Stimulated activated CD4-positive, alpha-beta T cell treated with anti-CD3 and anti-CD28 coated beads, Interleukin-15, amount 100 ng/mL, for 1 hour (primary cell): ENCODE results near the gene FAM193B.

Experiments
- DNase-seq, 2 donors: peaks; one replicate each; pipeline ENCODE4 v3.0.0-alpha.2; 2020; ENCODE audit warnings: low read depth in 1 of 2, low spot score in 1 of 2

FAM193B gene

DNA sequence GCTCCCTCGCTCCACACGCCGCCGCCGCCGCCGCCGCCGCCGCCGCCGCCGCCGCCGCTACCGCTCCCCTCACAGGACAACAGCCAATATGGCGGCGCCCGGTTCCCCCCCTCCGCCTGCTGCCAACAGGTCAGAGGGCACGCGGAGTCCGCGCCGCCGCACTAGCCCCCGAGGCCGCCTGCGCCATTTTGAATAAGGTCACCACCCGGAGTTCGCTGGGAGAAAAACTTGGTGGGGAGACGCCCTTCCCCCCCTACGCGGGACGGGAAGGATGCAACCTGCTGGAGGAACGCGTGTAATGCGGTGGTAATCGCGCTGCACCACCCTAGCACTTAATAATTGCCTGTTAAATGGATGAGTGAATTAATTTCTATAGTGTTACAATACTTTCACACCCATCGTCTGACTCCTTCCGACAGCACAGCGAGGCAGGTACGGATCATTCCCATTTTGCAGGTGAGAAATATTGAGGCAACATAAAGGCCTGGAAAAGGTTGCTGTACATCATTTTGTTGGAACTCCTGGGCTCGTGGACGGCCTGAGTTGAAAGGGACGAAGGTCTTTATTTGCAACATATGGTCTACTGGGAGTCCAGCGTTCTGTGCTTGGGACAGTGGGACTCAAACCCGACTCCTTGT is at the start of gene FAM193B:
TSS of gene FAM193B (minus strand) at position 90 of the 638 bp plus-strand sequence. CDS start 105 bp downstream, outside the sequence.
- DNase-seq, result peak; percentile 91 to 95

DNA sequence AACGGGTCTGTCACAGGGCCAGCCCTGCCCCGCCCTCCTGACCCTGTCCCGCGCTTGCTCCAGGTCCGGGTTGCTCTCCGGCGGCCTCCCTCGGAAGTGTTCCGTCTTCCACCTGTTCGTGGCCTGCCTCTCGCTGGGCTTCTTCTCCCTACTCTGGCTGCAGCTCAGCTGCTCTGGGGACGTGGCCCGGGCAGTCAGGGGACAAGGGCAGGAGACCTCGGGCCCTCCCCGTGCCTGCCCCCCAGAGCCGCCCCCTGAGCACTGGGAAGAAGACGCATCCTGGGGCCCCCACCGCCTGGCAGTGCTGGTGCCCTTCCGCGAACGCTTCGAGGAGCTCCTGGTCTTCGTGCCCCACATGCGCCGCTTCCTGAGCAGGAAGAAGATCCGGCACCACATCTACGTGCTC is 49.8 kb upstream of the FAM193B start:
- no peak for DNase-seq

GRCh38 chr5:177603631-177604030 is 49.3 kb upstream of the FAM193B start:
- DNase-seq, result no peak

DNA sequence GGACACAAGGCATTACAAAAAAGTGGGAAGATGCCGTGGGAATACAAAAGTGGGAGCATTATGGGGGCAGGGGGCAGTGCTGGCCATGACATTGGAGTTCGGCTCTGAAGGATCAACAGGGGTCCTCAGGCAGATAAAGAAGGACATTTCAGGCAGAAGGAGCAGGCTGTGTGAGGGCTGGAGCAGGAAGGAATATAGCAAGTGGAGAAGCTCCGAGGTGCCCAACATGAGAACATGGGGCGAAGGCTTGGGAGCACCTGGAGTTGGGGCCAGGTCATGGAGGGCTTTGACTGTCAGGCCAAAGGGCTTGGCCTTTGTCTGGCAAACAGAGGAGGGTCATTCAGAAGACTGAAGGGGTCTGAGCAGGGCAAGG is 48.1 kb upstream of the FAM193B start:
- no peak for DNase-seq

DNA sequence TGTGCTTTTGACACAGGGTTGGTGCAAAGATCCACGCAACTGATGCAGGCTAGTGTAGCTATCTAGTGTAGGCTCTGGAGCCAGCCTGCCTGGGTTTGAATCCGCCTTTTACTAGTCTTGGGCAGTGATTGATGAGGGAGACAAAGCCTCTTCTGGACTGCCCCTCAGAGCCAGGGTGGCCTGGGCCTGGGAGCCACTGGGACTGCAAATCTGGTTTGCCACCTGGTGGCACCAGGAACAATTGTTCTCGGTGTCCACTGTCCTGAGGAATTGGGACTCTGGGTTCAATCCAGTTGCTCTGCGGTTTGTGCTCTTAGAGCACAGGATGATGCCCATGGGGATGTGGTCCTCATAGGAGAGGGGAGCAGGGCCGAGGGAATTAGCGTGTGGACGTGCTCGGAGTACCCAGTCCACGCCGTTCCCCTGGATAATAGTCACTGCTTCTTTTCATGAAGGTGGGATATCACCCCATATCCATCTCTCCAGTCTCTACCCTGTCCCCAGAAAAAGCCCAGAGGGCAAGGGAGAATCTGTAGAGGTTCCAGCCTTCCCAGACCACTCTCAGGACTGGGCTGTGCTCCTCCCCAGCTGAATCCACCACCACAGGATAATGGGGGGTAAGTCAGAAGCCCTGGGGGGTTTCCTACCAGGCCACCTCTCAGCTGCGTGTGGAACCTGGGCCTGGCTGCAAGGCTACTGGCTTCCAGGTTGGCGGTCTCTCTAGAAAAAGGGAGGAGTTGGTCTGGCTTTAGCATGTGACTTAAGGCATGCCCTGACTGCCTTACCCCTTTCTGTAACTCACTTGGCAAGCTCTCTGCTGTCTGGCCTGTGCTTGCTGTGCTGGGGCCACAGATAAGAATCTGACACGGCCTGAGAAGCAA is 47.5 kb upstream of the FAM193B start:
- no peak for DNase-seq

- no peak for DNase-seq
Measured at GRCh38 chr5:177601126-177601525, 46.8 kb upstream of the FAM193B start.

GRCh38 chr5:177600508-177601018 is 46.2 kb upstream of the FAM193B start:
- DNase-seq, result no peak

DNA sequence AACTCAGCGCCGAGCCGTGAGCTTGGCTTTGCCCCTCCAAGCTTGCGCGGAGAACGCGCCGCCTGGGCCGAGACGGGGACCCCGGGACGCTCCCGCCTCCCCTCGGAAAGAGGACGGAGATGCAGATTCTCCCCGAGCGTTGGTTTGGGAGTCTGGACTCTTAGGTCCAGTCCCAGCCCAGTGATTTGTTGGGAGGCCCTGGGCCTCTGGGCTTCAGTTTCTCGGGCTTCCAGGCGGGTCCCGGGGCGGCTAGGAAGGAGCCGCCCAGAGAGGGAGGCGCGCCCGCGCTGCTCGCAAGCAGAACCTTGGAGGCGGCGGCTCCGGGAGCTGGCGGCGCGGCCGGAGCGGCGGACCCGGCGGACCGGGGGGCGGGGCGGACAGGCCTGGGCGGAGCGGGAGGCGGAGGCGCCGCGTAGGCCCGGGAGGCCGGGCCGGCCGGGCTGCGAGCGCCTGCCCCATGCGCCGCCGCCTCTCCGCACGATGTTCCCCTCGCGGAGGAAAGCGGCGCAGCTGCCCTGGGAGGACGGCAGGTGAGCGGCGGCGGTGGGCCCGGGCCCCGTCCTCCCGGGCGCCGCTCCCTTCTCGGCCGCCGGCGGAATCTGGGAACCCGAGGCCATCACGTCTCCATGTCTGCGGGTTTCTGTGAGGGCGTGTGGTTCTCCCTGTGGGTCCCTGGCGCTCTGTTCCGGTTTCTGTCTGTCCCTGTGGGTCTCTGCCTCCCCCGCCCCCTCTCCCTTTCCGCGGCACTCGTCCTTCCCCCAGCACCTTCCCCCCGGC is 45.6 kb upstream of the FAM193B start, which contains the start of gene B4GALT7:
TSS of gene B4GALT7 (plus strand) at position 402 of the 777 bp plus-strand sequence. CDS start at position 481, 79 bp downstream.
- peak; percentile 78 to 86 for DNase-seq

GRCh38 chr5:177598477-177598876 is 44.1 kb upstream of the FAM193B start:
- DNase-seq, result no peak

DNA sequence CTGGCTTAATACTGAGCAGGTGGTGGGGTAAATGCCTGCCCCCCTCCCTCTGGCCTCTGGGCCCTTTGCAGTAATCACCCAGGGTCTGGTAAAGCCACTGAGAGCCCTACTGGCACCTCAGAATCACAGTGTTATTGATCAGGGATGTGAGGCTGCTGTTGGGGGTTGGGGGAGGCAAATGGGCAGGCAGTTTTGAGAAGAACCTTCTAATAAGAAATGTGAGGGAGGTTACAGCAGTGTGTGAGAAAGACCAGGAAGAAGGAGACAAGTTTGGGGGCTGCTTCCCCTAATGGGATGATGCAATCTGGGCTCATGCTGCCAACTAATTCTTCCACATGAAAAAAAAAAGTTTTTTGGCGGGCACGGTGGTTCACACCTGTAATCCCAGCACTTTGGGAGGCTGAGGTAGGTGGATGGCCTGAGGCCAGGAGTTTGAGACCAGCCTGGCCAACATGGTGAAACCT is 42.4 kb upstream of the FAM193B start:
- DNase-seq, result no peak

DNA sequence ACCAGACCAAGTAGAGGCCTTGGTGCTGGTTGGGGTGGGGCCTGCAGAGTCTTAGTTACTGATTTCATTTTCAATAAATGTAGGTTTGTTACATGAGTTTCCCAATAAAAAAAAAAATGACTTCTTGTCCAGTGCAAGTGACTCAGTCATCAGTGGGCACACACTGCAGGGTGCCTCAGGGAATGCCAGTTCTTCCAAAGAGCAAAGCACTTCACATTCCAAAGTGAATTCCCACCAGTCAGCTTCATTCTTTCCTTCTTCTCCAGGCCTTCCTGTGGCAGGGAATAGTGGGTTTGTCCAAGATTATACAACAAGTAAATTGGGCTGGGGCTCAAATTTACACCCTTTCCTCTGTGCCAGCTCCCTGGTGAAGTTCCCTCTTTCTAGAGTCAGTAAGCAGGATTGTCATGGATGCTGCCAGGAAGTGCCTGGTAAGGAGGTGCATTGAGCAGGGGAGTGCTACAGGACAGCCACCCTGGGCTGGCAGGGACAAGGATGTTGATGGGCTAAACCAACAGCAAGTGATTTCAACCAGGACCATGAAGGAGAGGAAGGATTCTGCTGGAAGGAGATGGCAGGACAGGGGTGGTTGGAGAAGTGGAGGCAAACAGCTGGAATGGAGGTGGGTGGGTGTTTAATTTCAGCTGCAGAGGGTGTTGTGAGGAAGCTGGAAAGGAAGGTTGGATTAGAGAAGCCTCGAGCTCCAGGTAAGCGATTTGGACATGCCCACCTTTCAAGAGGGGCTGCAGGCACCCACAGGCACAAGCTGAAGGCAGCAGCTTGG is 41.8 kb upstream of the FAM193B start:
- no peak for DNase-seq

DNA sequence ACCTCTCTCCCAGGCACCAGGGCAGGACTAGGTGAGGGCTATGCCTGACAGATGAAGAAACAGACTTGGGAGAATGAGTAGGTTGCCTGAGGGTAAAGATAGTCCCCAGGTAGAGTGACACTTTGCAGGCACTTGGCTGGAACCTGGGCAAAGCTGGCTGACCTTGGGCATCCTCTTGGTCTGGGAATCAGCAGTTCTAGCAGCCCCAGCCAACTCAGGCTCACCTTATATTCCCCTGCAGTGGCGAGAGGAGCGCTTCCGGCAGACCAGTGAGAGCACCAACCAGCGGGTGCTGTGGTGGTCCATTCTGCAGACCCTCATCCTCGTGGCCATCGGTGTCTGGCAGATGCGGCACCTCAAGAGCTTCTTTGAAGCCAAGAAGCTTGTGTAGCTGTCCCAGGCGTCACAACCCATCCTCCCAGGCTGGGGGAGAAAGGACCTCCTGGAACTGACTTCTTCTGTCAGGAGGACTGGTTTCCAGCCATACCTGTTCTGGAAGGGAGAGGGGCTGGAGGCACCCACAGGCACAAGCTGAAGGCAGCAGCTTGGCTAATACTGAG is 40.7 kb upstream of the FAM193B start:
- no peak for DNase-seq

GRCh38 chr5:177594071-177594470 is 39.7 kb upstream of the FAM193B start:
- DNase-seq, result no peak

- DNase-seq, result no peak
Measured at GRCh38 chr5:177593511-177593910, 39.1 kb upstream of the FAM193B start.

GRCh38 chr5:177592905-177593304 is 38.5 kb upstream of the FAM193B start:
- no peak for DNase-seq

- peak; percentile 77 to 83 for DNase-seq
Measured at GRCh38 chr5:177592010-177592834, 37.9 kb upstream of the FAM193B start, which contains the start of gene TMED9. Gene TMED9, plus strand, starts transcription at chr5:177592203. Its CDS starts 12 bp downstream, at chr5:177592215.

DNA sequence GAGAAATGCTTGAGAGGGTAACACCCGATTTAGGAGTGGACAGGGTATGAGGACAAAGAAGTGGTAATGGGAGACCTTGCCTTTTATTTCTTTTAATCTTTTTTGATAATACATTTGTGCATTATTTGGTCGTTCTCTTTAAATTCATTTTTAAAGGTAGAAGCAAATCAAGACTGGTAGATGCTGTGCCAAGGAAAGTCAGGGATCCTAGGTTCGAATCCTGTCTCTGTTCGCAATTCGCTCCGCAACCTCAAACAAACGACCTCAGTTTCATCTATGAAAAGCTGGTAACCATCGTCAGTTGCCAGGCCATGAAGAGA is 37.3 kb upstream of the FAM193B start:
- no peak for DNase-seq

DNA sequence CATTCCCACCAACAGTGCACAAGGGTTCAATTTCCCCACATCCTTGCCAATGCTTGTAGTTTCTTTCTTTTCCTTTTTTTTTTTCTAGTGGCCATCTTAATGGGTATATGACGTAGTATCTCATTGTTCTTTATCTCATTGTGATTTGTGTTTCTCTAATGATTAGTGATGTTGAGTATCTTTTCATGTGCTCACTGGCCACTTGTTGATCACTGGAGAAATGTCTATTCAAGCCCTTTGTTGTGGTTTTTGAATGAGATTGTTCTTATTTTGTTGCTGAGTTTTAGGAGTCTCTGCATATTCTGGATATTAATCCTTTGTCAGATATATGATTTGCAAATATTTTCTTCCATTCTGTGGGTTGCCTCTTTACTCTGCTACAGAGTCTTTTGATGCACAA is 36.0 kb upstream of the FAM193B start:
- DNase-seq, result no peak

DNA sequence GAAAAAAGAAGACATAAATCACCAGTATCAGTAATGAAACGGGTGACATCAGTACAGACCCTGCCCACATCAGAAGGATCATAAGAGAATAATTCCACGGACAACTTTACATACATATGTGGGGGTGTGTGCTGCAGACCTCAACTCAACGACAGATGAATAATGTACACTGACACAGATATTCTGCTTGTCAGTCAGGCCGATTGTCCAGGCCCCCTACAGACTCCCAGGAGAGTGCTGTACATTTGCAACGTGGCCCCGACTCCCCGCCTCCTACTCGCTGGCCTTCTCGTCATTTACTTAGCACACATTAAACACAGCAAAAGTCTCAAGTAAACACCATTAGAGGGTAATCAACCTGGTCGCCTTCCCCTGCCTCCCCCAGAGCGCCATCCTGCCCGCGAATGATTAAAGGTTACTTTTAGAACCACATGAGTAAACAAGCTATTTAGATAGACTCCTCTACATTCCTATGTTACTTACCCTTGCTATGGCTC is 34.1 kb upstream of the FAM193B start:
- DNase-seq, result no peak
